Measurements from ENCODE around the gene SOWAHA. TPM values are rescaled to one million over a fixed set of nuclear protein-coding genes. Genes with fewer than 3 reads are reported as not detected.

SOWAHA gene
- total RNA-seq, 1 experiment from 2014 or later: 0.39 TPM

GRCh38 chr5:132778856-132779255 lies 34.2 kb upstream of the SOWAHA start:
- Histone ChIP-seq H3K79me2 (ENCODE audit: insufficient read depth, low read length) (peaks cover 15% of the 10 kb centered on the region), H3K4me3 (replicated peaks in 1 of 2; ENCODE audit: low read depth in 1 of 2, low read length in 2 of 2) (no peak overlapping the region), H3K27ac (ENCODE audit: low read depth, low read length) (no peak overlapping the region), H3K36me3 (ENCODE audit: control insufficient read depth in 1 of 2, insufficient read depth in 2 of 2, low read length in 2 of 2) (no peaks in the 10 kb centered on the region), H3K9me2 (ENCODE audit: insufficient read depth) (no peaks in the 10 kb centered on the region), H4K20me1 (ENCODE audit: insufficient read depth) (no peaks in the 10 kb centered on the region), H3K4me1 (ENCODE audit: control insufficient read depth in 1 of 2, insufficient read depth in 2 of 2, low read length in 2 of 2) (peaks cover 6 to 25% of the 10 kb centered on the region in 2 experiments), H2AFZ (ENCODE audit: low read depth, low read length, poor library complexity, severe bottlenecking) (no peak overlapping the region), H3K27me3 (ENCODE audit: insufficient read depth, low read length) (no peaks in the 10 kb centered on the region), H3K4me2 (ENCODE audit: low read length) (no peak overlapping the region), H3K9me3 (ENCODE audit: control insufficient read depth in 1 of 2, insufficient read depth in 1 of 2, low read depth in 1 of 2, low read length in 2 of 2) (no peaks in the 10 kb centered on the region), H3K9ac (ENCODE audit: low read length) (no peak overlapping the region)
- POLR2A ChIA-PET: no interaction called here
- TF ChIP-seq REST (IDR thresholded peaks at IDR 0.05; ENCODE audit: low read depth) (no peak), ELF1 (IDR thresholded peaks at IDR 0.05; ENCODE audit: borderline replicate concordance, low read depth) (no peak), SIN3A (IDR thresholded peaks at IDR 0.05; ENCODE audit: low read depth) (no peak), TCF7L2 (IDR thresholded peaks at IDR 0.05; ENCODE audit: borderline replicate concordance, extremely low read depth, insufficient read depth, insufficient read length) (no peak), CTCF (IDR thresholded peaks at IDR 0.05 in 2 of 3, conservative IDR thresholded peaks at IDR 0.05 in 1 of 3; ENCODE audit: borderline replicate concordance in 1 of 3, insufficient read depth in 1 of 3, low read depth in 2 of 3, low read length in 2 of 3) (no peak), EZH2 (IDR thresholded peaks at IDR 0.05) (no peak), EGR1 (IDR thresholded peaks at IDR 0.05; ENCODE audit: low read depth) (no peak), ZFX (IDR thresholded peaks at IDR 0.05) (no peak), ATF3 (IDR thresholded peaks at IDR 0.05) (no peak), POLR2AphosphoS5 (IDR thresholded peaks at IDR 0.05; ENCODE audit: low read depth, low read length) (no peak), POLR2A (IDR thresholded peaks at IDR 0.05; ENCODE audit: borderline replicate concordance, extremely low read depth, insufficient read depth, insufficient read length) (no peak), SP1 (IDR thresholded peaks at IDR 0.05; ENCODE audit: low read depth) (no peak), JUND (IDR thresholded peaks at IDR 0.05) (no peak), MAX (IDR thresholded peaks at IDR 0.05) (no peak), FOSL1 (IDR thresholded peaks at IDR 0.05; ENCODE audit: low read depth) (no peak)
- BruUV-seq (replicated peaks): no TSS peak
- intact Hi-C loops (cut with micrococcal nuclease): no loop called here
- ATAC-seq: no peak
- DNase-seq (ENCODE audit: low read depth, low spot score): no peak
- RAD21 ChIA-PET (ENCODE audit: low non-redundant PET in 1 of 2, low total read pairs in 2 of 2, uncharacterized antibody in 2 of 2, unreplicated experiment in 2 of 2): no interaction called here
- CTCF ChIA-PET: no interaction called here

Data from HCT116 (cell line).